HG02588 (cell line): ENCODE data around the gene ANXA9.

Source experiments
- ATAC-seq: cut with Tn5 transposase; IDR thresholded peaks from one replicate; pipeline ENCODE4 v1.9.1; 2021; ENCODE audit warnings: mild to moderate bottlenecking, moderate library complexity; ENCODE audit not compliant: unreplicated experiment

ANXA9 gene

DNA sequence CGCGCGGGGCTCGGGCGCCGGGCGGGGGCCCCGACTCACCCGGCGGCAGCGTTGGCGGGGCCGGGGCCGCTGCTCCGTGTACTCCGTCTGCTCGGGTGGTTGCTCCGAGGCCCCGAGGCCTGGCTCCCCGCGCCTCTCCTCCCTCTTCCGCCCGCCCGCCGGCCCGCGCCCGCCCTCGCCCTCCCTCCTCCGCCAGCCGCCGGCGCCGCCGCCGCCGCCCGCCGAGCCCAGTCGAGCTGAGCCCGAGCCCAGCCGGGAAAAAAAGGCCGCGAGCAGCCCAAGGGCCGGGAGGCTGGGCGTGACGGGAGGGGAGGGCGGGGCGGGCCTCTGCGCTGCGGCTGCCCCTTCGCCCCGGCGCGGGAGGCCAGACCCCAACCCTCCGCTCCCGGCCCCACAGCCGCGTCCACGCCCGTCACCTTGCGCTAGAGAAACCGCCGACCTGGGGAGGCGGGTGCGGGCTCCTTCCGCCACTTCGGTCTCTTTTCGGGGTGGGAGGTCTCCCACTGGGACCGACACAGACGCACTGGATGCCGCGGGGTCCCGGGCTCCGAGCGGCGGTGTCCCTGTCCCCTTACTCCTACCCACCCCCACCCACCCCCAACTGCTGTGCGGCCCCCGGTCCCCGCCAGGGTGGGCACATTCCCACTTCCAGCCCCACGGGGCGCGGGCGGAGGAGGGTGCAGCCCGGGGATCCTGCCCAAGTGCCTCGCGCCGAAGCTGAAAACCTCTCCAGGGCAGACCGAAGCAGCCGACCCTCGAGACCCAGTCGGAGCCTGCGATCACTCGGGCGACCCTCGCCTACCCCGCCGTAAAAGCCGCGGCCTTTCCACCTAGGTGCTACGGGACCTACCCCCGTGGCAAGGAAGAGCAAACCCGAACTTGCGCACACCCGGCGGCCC, 7.3 kb upstream of the ANXA9 start, which contains the start of gene CERS2:
TSS of gene CERS2 (minus strand) at position 256 of the 899 bp plus-strand sequence. CDS start 5,745 bp downstream, outside the sequence.
- peak; percentile 61 for ATAC-seq

DNA sequence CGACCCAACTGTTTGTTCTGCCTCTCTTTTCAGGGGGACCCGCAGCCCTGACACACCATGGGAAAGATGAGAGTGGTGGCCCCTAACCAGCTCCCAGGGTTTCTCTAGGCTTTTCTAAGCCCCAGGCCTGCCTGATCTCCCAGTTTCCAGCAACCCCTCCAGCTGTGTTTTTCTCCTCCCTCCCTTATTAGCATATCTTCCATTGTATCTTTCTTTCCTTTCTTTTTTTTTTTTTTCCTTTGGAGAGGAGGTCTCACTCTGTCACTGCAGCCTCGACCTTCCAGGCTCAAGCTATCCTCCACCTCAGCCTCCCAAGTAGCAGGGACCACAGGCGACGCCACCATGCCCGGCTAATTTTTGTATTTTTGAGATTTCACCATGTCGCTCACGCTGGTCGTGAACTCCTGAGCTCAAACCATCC, 5.7 kb upstream of the ANXA9 start:
- ATAC-seq = no peak

DNA sequence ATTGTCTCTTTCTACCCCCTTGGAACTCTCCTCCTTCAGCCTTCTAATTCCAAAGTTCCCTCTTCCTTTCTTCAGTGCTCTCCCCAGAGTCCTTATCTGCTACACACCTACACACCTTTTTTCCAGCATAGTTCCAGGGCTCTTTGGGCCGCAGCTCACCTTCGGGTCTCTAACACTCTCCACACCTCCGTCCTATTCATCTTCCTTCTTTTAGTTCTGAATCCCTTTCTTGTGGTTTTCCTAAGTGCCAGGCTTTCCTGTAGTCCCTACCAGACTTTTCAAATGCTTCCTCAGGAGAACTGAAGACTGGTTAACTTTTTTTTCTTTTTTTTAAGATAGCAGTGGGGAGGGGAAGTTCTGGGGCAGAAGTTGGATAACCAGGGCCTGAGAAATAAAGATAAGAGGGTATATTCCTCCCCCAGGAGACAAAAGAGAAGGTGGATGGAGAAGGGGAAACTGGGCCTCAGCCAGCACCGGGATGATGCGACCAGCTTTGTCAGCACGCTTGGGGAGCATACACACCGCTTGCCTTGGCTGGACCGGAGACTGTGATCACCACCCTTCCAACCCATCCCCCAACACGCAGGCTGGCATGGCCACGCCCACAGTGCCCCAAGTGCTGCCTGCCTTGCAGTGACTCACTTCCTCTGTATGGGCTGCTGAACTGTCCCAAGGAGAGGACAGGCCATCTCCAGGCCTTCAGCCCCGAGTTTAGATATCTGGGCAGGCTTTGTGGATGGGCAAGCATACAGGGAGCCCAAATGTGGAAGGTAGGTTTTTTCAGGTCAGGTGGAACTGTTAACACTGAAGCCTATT, 5.0 kb upstream of the ANXA9 start:
- no peak for ATAC-seq

DNA sequence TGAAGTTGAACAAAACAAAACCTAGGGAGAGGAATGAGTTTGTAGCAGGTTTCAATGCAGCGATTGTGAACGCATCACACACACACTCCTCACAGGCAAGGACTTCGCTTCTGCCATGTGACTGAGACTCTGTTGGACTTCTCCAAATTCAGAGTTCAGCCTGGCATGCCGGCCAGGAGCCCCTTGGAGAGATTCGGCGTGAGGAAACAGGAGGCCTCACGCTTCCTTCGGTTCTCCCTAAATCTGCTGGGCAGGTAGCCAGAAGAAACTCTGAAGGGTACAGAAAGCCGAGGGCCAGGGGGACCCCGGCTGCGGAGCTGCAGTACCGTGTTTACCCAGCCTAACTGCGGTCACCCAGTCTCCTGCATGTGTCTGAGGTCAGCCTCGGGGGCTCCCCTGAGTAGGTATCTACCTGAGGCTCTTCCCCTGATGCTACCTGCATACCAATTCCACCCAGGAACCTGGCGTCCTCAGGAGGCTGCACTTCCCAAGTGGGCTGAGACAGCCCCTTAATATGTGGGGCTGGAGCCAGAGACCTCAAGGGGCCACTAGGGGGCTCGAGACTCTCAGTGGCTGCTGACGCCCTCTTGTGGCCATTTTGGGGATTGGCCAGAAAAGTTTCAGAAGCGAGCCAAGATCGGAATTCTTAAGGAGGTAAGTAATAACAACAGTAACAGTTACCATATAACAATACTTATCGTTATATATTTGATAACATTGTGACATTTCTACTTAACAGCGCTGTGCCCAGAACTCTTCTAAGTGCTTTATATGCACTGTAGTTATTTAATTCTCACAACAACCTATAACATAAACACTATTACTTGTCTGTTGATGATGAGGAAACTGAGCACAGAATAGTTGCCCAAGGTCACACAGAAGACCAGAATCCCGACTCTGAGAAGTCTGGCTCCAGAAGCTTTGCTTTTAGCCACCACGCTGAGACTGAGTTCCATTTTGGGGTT, 2.7 kb upstream of the ANXA9 start:
- no peak for ATAC-seq

DNA sequence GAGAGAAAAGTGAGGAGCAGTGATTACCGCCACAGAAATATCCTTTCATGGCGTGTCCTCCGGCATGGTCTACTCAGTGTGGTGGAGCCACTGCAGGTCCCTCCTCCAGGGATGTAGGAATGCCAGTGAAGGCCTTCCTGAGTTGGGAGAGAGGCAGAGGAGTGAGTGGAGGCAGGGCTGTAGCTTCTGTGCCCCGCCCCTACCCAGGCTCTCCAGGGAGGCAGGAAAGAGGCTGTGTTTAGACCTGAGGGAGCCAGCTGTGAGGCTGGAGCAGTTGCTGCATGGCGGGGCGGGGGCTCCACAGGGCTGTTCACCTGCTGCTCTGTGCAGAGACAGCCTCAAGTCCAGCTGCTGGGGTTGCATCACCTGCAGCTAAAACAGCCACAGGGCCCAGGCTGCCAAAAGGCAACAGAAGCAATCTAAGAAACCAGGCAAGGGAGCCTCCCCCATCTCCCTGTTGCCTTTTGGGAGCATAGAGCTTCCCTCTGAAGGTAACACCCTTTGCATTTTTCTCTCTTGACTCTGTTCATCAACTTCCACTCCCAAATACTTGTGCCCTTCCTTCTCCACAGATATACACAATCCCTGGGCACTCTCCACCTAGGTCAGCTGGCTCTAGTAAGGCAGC, 801 bp upstream of the ANXA9 start:
- ATAC-seq = no peak

DNA sequence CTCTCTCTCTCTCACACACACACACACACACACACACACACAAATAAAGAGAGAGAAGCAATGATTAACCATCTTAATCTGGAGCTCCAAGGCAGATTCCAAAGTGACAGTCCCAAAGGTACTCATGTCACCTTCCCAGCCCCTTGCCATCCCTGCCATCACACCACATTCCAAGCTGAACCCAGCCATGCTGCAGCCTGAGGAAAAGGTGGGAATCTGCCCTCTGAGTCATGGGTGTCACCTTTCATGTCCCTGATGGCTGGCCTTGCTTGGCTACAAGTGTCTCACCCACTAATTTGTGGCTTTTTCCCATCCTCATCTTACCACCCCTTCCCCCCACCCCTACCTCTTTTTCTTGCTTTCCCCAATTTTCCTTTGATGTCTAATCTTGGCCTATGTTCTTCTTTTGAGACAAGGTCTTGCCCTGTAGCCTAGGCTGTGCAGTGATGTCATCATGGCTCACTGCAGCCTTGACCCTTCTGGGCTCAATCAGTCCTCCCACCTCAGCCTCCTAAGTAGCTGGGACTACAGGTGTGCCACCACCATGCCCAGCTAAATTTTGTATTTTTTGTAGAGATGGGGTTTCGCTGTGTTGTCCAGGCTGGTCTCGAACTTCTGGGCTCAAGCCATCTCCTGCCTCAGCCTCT, 3.2 kb downstream of the ANXA9 start:
- ATAC-seq = no peak

DNA sequence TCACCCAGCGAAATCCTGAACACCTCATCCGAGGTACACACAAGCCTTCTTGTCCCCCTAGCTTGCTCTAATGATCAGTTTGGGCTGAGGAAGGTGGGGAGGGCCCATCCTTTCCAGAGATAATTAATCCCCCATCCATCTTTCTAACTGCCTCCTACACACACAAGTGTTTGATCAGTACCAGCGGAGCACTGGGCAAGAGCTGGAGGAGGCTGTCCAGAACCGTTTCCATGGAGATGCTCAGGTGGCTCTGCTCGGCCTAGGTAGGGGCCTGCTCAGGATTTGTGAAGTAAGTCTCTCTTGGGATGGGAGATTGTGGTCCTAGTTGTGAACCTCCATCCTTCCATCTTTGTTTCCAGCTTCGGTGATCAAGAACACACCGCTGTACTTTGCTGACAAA, 5.8 kb downstream of the ANXA9 start:
- ATAC-seq = no peak

DNA sequence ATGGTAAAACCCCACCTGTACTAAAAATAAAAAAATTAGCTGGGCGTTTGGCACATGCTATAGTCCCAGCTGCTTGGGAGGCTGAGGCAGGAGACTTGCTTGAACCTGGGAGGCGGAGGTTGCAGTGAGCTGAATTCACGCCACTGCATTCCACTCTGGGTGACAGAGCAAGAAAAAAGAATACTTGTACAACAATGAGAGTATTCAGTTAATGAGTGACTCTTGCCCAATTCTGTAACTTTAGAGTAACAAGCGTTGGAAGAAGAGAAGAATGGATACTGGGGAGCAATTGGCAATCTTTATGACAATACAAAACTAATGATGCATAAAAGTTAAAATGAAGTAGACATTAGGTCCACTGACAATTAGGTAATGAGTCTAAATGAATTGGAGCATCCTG, 10.5 kb downstream of the ANXA9 start:
- no peak for ATAC-seq

DNA sequence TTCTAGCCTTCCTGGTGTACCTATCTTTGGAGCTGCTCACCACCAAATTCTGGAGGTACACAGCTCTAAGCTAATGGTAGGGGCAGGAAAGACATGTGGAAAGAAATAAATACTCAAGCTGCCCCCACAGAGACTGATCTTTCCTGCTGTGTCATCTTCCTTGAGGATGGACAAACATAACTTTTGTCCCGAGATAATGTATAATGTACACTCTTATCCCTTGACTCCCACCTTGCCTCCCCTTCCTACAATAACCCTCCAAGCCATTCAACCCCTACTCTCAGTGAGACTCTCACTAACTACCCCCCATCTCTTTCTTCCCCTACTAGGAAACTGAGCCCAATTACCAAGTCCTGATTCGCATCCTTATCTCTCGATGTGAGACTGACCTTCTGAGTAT, 12.2 kb downstream of the ANXA9 start:
- no peak for ATAC-seq

DNA sequence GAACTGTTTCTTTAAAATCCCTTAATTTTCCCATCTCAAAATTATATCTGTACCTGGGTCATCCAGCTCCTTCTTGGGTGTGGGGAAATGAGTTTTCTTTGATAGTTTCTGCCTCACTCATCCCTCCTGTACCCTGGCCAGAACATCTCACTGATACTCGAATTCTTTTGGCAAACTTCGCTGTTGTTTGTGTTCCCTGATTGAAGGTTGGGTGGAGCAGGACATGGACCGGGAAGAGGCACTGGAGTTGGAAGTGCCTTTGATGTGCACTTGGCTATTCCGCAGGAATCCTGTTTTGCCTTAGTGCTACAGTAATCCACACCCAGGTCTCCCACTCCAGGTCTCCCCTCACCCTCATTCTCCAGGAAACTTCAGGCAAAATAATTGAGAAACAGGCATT, 13.4 kb downstream of the ANXA9 start:
- no peak for ATAC-seq

DNA sequence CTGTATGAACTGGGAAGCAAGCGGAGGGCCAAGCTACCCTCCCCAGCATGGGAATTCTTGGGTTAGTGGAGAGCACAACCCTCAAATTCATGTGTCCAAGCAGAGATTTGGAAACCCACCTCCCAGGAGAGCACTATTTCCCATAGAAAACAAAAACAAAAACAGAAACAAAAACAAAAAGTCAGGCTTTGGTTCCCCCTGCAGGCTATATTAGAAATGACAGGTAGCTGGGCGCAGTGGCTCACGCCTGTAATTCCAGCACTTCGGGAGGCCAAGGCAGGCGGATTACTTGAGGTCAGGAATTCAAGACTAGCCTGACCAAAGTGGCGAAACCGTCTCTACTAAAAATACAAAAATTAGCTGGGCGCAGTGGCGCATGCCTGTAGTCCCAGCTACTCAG, 13.8 kb downstream of the ANXA9 start:
- no peak for ATAC-seq

DNA sequence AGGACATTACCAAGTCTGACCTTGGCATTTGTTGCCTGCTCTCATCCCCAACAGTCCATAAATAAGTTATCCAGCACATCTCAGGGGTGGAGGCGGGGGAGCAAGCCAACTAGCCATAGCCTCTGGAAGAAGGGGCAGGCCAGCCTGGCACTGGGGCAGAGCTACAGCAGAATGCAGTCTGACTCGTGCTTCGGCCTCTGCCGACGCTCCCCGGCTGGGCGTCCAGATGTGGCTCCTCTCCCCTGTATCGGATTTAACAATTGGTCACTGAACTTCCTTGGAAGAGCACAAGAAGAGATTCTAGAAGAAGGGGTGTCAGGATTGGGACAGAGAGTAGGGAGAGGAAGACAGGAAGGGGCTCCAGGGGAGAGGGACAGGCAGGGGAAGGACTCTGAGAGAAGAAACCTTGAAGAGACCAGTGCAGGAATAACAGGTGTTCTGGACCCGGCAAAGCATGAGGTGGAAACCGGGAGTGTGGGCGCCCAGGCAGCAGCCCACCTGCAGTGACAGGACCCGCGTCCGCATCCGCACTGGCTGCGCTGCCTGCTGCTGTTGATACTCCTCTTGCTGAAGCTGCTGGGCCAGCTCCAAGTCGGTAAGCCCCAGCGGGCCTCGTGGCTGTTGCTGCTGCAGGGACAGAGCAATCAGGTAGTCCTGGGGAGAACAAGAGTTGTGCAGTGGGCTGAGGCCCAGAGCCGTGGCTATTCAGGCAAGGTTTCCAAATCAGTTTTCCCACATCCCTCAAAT, 15.2 kb downstream of the ANXA9 start:
- no peak for ATAC-seq

DNA sequence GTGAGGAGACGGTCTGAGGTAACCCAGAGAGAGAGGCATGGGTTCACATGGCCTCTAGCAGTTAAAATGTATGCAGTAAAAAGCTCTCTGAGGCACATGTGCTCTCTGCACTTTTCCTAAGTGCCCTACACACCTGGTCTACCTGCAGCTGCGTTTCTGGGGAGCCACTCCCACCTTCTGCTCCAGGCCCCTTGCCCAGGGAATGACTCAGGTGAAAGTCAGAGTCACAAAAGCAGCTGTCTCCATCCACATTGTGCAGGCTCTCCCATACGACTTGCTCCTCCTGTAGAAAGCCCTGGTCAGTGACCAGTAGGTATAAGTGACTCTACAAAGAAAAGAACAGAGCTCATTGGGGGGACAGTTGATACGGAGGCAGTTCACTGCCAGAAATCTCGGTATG, 15.9 kb downstream of the ANXA9 start:
- ATAC-seq = no peak

DNA sequence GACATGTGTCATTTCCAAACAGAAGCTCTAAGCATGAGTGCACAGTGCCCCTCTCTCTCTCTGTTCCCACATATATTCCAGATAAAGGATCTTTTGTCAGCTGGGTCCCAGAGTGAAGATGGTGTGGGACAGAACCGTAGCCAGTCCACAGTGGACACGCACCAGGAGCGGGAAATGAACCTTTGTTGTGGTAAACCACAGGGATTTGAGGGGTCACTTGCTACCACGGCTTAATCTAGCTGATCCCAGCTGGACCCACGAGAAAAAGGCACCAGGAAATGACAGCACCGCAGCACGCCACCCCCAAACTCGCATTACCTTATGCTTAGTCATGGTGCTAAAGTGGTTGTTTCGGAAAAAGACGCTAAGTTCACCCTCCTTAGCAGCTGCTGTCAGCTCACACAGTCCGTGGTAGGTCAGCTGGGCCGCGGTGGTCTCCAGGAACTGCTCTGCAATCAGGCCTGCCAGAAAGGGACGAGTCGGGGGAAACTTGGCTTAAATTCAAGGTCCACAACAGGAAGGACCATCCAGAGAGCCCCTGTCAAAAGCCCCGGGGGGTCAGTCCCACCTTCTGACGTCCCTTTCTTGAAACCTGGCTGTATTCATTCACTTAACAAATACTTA, 17.1 kb downstream of the ANXA9 start:
- no peak for ATAC-seq

DNA sequence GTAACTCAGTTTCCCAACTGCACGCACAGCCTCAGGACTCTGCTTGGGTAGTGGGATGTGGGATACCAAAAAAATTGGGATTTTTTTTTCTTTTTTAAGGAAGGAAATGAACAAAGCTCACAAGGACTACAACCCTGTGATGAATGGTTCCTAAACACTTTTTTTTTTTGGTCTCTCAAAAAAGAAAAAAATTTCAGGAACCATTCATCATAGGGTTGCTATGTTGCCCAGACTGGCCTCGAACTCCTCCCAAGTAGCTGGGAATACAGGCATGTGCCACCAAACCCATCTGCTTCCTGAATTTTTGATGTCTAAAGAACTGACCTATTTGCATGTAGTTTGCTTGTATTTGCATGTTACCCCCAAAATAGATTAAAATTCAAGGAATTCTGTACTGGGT, 17.8 kb downstream of the ANXA9 start:
- no peak for ATAC-seq

DNA sequence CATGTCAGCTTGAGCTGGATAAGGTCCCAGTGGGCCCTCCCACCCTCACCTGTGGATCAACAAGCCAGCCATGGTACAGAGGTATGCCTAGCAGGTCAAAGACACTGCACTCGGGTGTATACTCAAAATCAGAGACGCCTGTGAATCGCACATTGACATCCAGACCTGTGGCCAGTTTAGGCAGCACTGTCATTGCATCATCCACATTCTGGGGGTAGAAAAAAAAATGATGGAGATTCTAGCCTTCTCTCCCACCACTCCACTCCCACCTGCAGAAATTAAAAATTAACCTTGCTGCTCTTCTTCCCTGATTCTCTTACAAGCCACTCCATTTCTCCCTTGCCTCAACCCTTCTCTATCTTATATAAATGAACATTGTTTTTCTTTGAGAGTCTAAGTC, 18.3 kb downstream of the ANXA9 start:
- ATAC-seq = no peak

DNA sequence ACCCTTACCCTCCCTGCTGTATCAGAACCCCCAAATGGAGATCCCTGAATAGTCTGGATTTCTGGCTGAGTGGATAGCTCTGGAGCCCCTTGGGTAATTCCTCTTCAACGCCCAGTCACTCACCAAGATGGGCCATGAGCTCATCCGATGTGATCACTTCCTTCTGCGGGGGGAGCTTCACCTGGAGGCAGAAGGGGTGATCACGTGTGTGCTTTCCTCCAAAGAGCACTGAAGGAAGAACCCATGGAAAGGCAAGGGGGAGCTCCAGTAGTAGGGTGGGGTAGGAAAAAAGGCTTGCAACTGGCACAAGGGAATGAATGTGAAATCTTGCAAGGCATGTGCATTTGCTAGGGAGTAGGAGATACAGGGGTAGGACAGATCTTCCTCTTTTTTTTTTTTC, 19.5 kb downstream of the ANXA9 start:
- ATAC-seq = no peak

DNA sequence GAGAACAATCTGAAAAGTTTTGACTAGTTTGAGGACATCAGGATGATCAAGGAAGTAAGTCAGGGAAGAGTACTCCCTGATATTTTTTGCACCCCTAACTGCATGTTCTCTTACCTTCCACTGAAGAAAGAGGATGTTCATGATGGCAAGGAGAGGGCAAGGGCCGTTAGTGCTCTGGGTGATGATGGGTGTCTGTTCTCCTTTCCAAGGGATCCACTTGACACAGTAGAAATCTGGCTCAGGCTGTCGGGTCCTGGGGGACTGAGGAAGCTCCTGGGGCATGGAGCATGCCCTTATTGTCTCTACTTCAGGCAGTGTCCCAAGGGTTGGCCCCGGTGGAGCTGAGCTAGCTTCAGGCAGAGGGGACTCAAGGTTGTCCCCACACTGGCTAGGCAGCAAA, 20.0 kb downstream of the ANXA9 start:
- no peak for ATAC-seq

DNA sequence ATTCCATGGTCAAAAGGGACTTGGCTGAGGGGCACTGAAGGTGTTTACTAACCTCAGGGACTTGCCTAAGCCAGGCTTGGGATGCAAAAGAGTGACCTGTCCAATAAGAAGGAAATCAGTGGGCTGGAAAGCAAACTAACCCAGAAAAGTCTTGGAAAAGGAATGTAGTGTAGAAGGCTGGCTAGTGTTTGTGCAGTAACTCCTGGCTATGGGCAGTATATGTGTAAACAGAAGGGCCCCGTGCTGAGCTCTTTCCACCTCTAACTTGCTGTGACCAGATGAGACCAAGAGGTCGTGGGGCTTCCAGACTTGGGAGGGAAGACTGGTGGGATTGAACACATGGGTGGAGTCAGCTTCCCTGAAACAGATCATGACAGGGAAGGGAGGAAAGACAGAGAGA, 20.5 kb downstream of the ANXA9 start:
- ATAC-seq = no peak
